ENCODE data around the gene DPF3. TPM values are rescaled to one million over a fixed set of nuclear protein-coding genes. Genes with fewer than 3 reads are reported as not detected.

DPF3 gene
- total and polyA plus RNA-seq, 2 of the 13 experiments (the other 11 are each of a cell fraction or from before 2014, with no cell fraction given) = 0.09 to 0.60 TPM

- no peak for TF ChIP-seq ZNF350 (CRISPR knock-in tag; IDR thresholded peaks at IDR 0.05; ENCODE audit: borderline replicate concordance, low read depth)
Observed at GRCh38 chr14:72849222-72849621, 44.7 kb downstream of the DPF3 start (continued).

GRCh38 chr14:72847721-72848120 lies 46.2 kb downstream of the DPF3 start:
- Histone ChIP-seq H3K4me3 (replicated peaks in 1 of 3; ENCODE audit: insufficient read depth in 1 of 3, low read depth in 2 of 3, low read length in 3 of 3) (no peak overlapping the region), H3K9me3 (ENCODE audit: low read length) (no peaks in the 10 kb centered on the region), H3K9ac (ENCODE audit: insufficient read depth, low read depth, low read length) (no peak overlapping the region), H3K27ac (ENCODE audit: extremely low read length, insufficient read depth, low read length) (no peak overlapping the region), H3K27me3 (ENCODE audit: control insufficient read depth in 1 of 2, insufficient read depth in 2 of 2, low read length in 2 of 2) (peaks cover 1 to 6% of the 10 kb centered on the region in 2 experiments; a peak in 1 of 5 replicates), H3K79me2 (ENCODE audit: insufficient read depth, low read length) (no peaks in the 10 kb centered on the region), H3K4me2 (ENCODE audit: low read depth, low read length) (no peak overlapping the region), H3K4me1 (ENCODE audit: insufficient read depth, low read length) (peaks cover 19% of the 10 kb centered on the region), H2AFZ (ENCODE audit: low read length) (no peak overlapping the region), H4K20me1 (ENCODE audit: insufficient read depth, low read length) (no peaks in the 10 kb centered on the region), H3K36me3 (replicated peaks in 1 of 2; ENCODE audit: control insufficient read depth in 1 of 2, insufficient read depth in 2 of 2, low read length in 2 of 2) (no peaks in the 10 kb centered on the region)
- FAIRE-seq = no peak
- no TSS peak for BruUV-seq (replicated peaks)
- no peak for DNase-seq (ENCODE audit: low spot score)
- in situ Hi-C loops (cut with HindIII; ENCODE audit: extremely low pct_ligation_motif_present, low pct_unique_long_range_greater_than_20kb) (no loop called here), intact Hi-C loops (cut with micrococcal nuclease; ENCODE audit: unreplicated experiment) (no loop called here)
- POLR2A ChIA-PET = no interaction called here
- CTCF ChIA-PET (ENCODE audit: low intra/inter-chr PET ratio, low total read pairs) = no interaction called here
- no peak for ATAC-seq
- WGBS (ENCODE audit: low lambda C conversion rate) = 80% methylated on average over 4 of the region's 4 CpGs
- no peak for TF ChIP-seq PAXIP1 (CRISPR knock-in tag; conservative IDR thresholded peaks at IDR 0.05)
- TF ChIP-seq NR2F2 (IDR thresholded peaks at IDR 0.05; ENCODE audit: borderline replicate concordance, low read depth) = no peak
- no peak for TF ChIP-seq ETV5 (CRISPR knock-in tag; IDR thresholded peaks at IDR 0.05; ENCODE audit: borderline replicate concordance)
- no peak for TF ChIP-seq PATZ1 (CRISPR knock-in tag; IDR thresholded peaks at IDR 0.05)
- no peak for TF ChIP-seq E2F2 (CRISPR knock-in tag; IDR thresholded peaks at IDR 0.05; ENCODE audit: borderline replicate concordance)
- TF ChIP-seq TRAFD1 (CRISPR knock-in tag; IDR thresholded peaks at IDR 0.05; ENCODE audit: borderline replicate concordance) = no peak
- no peak for TF ChIP-seq ZBTB4 (CRISPR knock-in tag; IDR thresholded peaks at IDR 0.05; ENCODE audit: borderline replicate concordance)
- peak; percentile 49 for TF ChIP-seq NFYB (CRISPR knock-in tag; IDR thresholded peaks at IDR 0.05)
- no peak for TF ChIP-seq ZKSCAN5 (CRISPR knock-in tag; IDR thresholded peaks at IDR 0.05)
- no peak for TF ChIP-seq PHF20 (CRISPR knock-in tag; IDR thresholded peaks at IDR 0.05)
